Stimulated activated CD8-positive, alpha-beta memory T cell treated with anti-CD3 and anti-CD28 coated beads, Interleukin-7, amount 100 ng/mL, for 48 hours (primary cell): ENCODE data around the gene NDUFS4.
"Not testable (repeated sequence)": the region's sequence is repeated elsewhere in the genome, so short reads cannot be mapped to it uniquely, and the experiment has no call there.

Experiments
- DNase-seq, 2 donors: peaks; one replicate each; pipeline ENCODE4 v3.0.0-alpha.2; 2020; ENCODE audit warnings: low read depth in 1 of 2; ENCODE audit errors: extremely low read depth in 1 of 2

The NDUFS4 gene

GRCh38 chr5:53649352-53649751 is 88.9 kb downstream of the NDUFS4 start:
- DNase-seq, result no peak

GRCh38 chr5:53660573-53660972 is 100.1 kb downstream of the NDUFS4 start:
- not testable (repeated sequence) for DNase-seq

DNA sequence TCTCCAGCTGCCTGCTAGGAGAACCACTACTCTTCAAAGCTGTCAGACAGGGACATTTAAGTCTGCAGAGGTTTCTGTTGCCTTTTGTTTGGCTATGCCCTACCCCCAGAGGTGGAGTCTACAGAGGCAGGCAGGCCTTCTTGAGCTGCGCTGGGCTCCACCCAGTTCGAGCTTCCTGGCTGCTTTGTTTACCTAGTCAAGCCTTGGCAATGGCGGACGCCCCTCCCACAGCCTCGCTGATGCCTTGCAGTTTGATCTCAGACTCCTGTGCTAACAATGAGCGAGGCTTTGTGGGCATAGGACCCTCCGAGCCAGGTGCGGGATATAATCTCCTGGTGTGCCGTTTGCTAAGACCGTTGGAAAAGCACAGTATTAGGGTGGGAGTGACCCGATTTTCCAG is 104.9 kb downstream of the NDUFS4 start:
- not testable (repeated sequence) for DNase-seq

GRCh38 chr5:53667621-53668020 is 107.2 kb downstream of the NDUFS4 start:
- no peak for DNase-seq

DNA sequence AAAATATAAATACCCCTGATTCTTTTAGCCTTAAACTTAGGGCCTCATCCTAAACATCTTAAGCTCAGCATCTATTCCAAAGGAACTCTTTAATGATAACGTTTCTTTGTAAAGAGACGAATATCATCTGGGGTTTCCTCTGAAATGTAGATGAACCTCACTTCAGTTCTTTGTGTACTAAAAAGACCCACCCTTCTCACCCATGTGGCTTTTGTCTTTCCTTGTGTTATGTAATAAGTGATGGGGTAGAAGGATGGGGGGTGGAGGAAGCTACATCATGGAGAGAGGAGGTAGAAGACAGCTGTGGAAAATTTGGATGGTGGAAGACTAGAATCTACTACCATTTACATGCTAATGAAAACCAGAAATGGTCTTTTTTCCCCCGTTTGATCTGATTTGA is 111.0 kb downstream of the NDUFS4 start:
- DNase-seq, result no peak

DNA sequence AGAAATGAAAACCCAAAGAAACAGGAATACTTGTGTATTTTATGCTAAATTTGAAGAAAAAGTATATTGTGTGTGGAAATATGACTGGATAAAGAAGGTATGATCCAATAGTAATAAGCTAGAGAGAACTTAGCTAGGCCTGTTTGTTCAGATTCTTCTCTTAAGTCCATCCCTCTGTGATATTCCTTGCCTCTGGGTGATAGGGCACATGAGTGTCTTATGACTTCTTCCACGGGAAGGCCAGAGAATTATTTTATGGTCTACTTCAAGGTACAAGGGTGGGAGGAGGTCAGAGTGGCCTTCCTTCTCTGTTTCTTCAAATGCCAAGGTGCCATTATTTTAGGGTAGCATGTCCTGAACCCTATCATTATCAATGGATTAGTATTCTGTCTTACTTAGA is 113.7 kb downstream of the NDUFS4 start:
- DNase-seq, result no peak

GRCh38 chr5:53677632-53678031 is 117.2 kb downstream of the NDUFS4 start:
- DNase-seq, result no peak

DNA sequence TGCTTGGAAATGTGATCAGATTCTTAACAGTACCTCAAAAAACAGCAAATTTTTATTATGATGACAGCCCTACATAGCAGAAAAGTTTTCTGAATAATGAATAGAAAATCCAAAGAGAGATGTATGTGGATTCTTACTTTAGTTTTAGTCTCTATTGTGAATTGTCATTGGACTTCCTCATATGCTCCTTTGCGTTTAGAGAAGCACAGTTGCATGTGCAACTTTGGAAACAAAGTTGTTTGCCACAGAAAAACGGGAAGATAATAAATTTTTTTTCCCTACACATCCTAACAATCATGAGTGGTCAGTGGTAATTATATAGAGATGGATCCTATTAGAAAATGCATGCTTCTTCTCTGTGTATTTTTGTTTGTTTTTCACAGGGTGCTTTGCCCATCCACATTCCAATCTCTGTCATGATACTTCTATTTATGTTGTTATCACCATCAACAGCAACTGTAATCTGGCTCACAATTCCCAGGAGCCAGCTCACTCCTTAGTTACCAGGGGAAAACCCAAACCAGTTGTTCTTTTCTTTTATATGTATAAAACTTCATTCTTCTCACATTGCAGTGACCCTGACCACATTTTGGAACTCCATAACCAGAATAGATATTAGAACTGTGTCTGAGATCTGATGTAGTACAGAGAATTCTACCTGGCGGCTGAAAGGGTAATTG is 118.7 kb downstream of the NDUFS4 start:
- DNase-seq, result no peak

DNA sequence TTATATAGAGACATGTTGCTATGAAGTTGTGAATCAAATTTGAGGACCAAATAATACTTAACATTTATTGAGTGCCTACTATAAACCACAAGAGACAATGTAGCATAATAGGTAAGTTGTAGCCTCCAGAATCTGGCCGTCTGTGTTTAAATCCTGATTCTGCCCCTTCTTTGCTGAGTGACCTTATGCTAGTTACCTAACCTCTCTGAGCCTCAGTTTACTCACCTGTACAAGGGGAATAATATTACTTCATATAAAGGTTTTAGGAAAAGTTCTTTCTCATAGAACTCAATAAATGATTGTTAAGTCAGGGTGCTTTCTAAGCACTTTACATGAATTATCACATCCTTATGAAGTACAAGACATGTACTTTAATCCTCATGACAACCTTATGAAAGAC is 120.6 kb downstream of the NDUFS4 start:
- no peak for DNase-seq

- DNase-seq, result no peak
Observed at GRCh38 chr5:53691014-53691413, 130.6 kb downstream of the NDUFS4 start.

DNA sequence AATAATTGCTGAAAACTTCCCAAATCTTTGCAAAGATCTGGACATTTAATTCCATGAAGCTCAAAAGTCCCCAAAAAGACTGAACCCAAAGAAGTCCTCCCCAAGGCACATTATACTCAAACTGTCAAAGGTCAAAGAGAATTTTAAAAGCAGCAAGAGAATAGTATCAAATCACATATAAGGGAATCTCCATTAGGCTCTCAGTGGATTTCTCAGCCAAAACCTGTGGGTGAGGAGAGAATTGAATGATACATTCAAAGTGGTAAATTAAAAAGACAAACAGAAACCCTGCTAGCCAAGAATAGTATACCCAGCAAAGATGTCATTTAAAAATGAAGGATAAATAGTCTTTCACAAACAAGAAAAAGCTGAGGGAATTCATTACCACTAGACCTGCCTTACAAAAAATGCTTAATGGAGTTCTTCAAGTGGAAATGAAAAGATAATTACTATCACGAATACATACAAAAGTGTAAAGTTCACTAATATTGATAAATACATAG is 134.1 kb downstream of the NDUFS4 start:
- no peak for DNase-seq

- DNase-seq, result not testable (repeated sequence)
Observed at GRCh38 chr5:53710405-53710804, 150.0 kb downstream of the NDUFS4 start.

DNA sequence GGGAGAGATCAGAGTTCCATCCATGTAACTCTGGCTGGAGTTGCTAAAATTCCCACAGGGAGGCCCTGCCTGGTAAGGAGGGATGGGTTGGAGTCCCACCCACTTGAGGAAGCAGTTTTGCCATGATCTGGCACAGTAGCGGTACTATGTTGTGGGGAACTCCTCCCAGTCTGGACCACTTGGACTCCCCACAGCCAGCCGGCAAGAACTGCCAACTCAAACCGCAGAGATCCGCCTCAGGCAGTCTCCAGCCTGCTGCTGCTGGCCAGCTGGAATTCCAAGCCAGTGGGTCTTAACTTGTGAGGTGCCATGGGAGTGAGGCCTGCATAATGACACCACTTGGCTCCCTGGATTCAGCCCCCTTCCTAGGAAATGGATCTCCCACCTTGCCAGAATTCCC is 151.9 kb downstream of the NDUFS4 start:
- DNase-seq, result no peak

GRCh38 chr5:53713978-53714666 is 153.7 kb downstream of the NDUFS4 start:
- DNase-seq, result no peak

DNA sequence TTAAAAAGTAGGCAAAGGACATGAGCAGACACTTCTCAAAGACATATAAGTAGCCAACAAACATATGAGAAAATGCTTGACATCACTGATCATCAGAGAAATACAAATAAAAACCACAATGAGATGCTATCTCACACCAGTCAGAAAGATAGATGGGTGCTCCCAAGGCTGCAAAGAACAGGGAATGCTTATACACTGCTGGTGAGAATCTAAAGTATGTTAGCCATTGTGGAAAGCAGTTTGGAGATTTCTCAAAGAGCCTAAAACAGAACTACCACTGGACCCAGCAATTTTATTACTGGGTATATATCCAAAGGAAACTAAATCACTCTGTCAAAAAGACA is 154.2 kb downstream of the NDUFS4 start:
- no peak for DNase-seq

DNA sequence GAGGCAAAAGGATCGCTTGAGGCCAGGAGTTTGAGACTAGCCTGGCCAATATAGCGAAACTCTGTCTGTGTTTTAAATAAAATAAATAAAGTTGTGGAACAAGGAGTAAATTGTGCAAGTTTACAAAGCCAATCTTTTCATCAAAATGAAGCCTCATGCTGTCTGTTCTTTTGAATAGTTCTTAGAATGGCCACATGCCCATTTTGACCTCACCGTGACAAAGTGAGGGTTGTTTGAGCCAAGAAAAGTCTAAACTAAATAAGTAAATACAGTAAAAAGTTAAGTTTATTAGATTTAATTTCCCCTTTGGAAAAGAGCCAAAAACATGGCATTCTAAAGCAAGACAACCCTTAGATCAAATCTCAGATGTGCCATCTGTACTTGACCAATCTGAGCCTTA is 165.7 kb downstream of the NDUFS4 start:
- no peak for DNase-seq

- DNase-seq, result no peak
Observed at GRCh38 chr5:53730943-53731342, 170.5 kb downstream of the NDUFS4 start.
